ENCODE data around the gene MDN1.

DNA sequence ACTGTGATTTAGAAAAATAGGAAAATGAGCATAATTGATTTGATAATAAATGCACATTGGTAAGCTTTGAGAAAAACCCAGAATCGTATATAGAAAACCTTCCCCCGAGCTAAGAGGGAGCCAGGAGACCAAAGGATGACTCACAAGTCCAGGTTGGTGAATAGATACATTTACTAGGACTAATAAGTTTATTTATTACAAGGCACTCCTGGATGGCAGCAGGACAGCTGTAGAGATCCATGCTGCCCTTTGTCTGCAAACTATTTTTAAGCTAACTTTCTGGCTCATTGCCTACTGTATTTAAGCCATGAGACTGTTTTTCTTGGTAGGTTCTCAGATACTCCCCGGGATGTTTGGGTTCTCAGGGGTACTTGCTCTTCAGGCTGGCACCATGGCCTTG lies 23.5 kb upstream of the MDN1 start:
- TF ChIP-seq, protein P1, sequence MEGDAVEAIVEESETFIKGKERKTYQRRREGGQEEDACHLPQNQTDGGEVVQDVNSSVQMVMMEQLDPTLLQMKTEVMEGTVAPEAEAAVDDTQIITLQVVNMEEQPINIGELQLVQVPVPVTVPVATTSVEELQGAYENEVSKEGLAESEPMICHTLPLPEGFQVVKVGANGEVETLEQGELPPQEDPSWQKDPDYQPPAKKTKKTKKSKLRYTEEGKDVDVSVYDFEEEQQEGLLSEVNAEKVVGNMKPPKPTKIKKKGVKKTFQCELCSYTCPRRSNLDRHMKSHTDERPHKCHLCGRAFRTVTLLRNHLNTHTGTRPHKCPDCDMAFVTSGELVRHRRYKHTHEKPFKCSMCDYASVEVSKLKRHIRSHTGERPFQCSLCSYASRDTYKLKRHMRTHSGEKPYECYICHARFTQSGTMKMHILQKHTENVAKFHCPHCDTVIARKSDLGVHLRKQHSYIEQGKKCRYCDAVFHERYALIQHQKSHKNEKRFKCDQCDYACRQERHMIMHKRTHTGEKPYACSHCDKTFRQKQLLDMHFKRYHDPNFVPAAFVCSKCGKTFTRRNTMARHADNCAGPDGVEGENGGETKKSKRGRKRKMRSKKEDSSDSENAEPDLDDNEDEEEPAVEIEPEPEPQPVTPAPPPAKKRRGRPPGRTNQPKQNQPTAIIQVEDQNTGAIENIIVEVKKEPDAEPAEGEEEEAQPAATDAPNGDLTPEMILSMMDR (IDR thresholded peaks at IDR 0.05 in 4 of 5, conservative IDR thresholded peaks at IDR 0.05 in 1 of 5), result no peak
- no peak for TF ChIP-seq POLR2A (IDR thresholded peaks at IDR 0.05)

Data from gastrocnemius medialis (tissue), 4 donors.